Kidney epithelial cell (primary cell): ENCODE data around the gene PCDHGA11. TPM values are rescaled to one million over a fixed set of nuclear protein-coding genes. Genes with fewer than 3 reads are reported as not detected.
A peak's percentile ranks its signal among the peaks of the same experiment; 100 is the strongest.
"Not testable (repeated sequence)": the region's sequence is repeated elsewhere in the genome, so short reads cannot be mapped to it uniquely, and the experiment has no call there.

ENCODE experiments used
- DNase-seq: peaks from one replicate; pipeline ENCODE4 v3.0.0-alpha.2; 2010; ENCODE audit warnings: low read depth
- H3K27me3 ChIP-seq: 2 replicates; pipeline ENCODE4 v1.6.0; 2011; ENCODE audit warnings: low read length; ENCODE audit not compliant: control insufficient read depth, insufficient read depth
- H3K36me3 ChIP-seq: 2 replicates; pipeline ENCODE4 v1.5.1; 2011; ENCODE audit warnings: low read length; ENCODE audit not compliant: control insufficient read depth, insufficient read depth
- H3K4me3 ChIP-seq: 2 replicates; pipeline ENCODE4 v1.5.1; 2011; ENCODE audit warnings: low read depth, mild to moderate bottlenecking, control low read depth, low read length
- total RNA-seq: library from RNA; depleted of rRNA; stranded (reverse); fragments of >200 nt; gene quantifications from 2 replicates; pipeline ENCODE4 v1.2.3, GENCODE V29; 2015
- TF ChIP-seq, protein P1 (sequence below): IDR thresholded peaks from 2 replicates; pipeline ENCODE4 v1.5.1; 2011; ENCODE audit warnings: mild to moderate bottlenecking, moderate library complexity, low read length, control low read depth, inconsistent platforms; ENCODE audit not compliant: insufficient read depth, poor library complexity, severe bottlenecking

Gene PCDHGA11
- total RNA-seq, 1 donor from 2014 or later = 7.4 TPM

DNA sequence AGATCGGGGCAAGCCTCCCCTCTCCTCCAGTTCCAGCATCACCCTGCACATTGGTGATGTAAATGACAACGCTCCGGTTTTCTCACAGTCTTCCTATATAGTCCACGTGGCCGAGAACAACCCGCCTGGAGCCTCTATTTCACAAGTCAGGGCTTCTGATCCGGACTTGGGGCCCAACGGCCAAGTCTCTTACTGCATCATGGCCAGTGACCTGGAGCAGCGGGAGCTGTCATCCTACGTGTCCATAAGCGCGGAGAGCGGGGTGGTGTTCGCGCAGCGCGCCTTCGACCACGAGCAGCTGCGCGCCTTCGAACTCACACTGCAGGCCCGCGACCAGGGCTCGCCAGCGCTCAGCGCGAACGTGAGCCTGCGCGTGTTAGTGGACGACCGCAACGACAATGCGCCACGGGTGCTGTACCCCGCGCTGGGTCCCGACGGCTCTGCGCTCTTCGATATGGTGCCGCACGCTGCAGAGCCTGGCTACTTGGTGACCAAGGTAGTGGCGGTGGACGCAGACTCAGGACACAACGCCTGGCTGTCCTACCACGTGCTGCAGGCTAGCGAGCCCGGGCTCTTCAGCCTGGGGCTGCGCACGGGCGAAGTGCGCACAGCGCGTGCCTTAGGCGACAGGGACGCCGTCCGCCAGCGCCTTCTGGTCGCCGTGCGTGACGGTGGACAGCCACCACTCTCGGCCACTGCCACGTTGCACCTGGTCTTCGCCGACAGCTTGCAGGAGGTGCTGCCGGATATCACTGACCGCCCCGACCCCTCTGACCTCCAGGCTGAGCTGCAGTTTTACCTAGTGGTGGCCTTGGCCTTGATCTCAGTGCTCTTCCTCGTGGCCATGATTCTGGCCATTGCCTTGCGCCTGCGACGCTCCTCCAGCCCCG is 31.5 kb upstream of the PCDHGA11 start:
- DNase-seq = no peak
- TF ChIP-seq, protein P1, sequence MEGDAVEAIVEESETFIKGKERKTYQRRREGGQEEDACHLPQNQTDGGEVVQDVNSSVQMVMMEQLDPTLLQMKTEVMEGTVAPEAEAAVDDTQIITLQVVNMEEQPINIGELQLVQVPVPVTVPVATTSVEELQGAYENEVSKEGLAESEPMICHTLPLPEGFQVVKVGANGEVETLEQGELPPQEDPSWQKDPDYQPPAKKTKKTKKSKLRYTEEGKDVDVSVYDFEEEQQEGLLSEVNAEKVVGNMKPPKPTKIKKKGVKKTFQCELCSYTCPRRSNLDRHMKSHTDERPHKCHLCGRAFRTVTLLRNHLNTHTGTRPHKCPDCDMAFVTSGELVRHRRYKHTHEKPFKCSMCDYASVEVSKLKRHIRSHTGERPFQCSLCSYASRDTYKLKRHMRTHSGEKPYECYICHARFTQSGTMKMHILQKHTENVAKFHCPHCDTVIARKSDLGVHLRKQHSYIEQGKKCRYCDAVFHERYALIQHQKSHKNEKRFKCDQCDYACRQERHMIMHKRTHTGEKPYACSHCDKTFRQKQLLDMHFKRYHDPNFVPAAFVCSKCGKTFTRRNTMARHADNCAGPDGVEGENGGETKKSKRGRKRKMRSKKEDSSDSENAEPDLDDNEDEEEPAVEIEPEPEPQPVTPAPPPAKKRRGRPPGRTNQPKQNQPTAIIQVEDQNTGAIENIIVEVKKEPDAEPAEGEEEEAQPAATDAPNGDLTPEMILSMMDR = no peak
- Histone ChIP-seq H3K36me3 (no peaks in the 10 kb centered on the region), H3K4me3 (no peak overlapping the region), H3K27me3 (peaks cover 15% of the 10 kb centered on the region)

DNA sequence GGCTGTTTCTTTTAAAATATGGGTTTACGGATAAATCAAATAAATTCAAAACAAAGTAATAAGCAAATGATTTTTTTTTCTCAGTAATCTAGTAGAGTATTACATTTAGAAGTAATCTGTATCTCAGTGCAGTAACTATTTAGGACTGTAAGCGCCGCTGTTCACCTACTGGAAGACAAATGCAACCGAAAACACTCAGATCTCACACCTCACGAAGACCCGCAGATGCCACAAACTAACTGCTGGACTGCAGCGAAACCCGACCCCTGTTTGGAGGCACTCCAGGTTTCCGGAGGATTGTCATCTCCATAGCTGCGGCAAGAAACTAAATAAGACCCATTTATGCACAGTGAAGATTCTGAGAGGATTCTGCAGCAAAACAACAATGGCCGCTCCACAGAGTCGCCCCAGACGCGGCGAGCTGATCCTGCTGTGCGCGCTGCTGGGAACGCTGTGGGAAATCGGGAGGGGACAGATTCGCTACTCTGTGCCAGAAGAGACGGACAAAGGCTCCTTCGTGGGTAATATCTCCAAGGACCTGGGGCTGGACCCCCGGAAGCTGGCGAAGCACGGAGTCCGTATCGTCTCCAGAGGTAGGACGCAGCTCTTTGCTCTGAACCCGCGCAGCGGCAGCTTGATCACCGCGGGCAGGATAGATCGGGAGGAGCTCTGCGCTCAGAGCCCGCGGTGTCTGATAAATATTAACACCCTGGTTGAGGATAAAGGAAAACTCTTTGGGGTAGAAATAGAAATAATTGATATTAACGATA is 28.2 kb upstream of the PCDHGA11 start, which contains the start of gene PCDHGA8:
Gene PCDHGA8, plus strand, starts transcription at position 205 of the 770 bp plus-strand sequence. Its CDS starts 181 bp downstream, at position 386.
- TF ChIP-seq, protein P1 = no peak
- Histone ChIP-seq H3K27me3 (peaks cover 14% of the 10 kb centered on the region), H3K36me3 (no peaks in the 10 kb centered on the region), H3K4me3 (no peak within 1 kb of the TSS)
- no peak for DNase-seq

GRCh38 chr5:141393267-141393666 is 27.6 kb upstream of the PCDHGA11 start:
- Histone ChIP-seq H3K27me3 (peaks cover 14% of the 10 kb centered on the region), H3K36me3 (no peaks in the 10 kb centered on the region), H3K4me3 (no peak overlapping the region)
- DNase-seq = no peak
- TF ChIP-seq, protein P1 = no peak

DNA sequence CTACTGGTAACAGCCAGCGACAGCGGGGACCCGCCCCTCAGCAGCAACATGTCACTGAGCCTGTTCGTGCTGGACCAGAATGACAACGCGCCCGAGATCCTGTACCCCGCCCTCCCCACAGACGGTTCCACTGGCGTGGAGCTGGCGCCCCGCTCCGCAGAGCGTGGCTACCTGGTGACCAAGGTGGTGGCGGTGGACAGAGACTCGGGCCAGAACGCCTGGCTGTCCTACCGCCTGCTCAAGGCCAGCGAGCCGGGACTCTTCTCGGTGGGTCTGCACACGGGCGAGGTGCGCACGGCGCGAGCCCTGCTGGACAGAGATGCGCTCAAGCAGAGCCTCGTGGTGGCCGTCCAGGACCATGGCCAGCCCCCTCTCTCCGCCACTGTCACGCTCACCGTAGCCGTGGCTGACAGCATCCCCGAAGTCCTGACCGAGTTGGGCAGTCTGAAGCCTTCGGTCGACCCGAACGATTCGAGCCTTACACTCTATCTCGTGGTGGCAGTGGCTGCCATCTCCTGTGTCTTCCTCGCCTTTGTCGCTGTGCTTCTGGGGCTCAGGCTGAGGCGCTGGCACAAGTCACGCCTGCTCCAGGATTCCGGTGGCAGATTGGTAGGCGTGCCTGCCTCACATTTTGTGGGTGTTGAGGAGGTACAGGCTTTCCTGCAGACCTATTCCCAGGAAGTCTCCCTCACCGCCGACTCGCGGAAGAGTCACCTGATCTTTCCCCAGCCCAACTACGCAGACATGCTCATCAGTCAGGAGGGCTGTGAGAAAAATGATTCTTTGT is 26.3 kb upstream of the PCDHGA11 start:
- not testable (repeated sequence) for H3K4me3 ChIP-seq, H3K36me3 ChIP-seq, DNase-seq
- peaks cover 12% of the 10 kb centered on the region for H3K27me3 ChIP-seq

GRCh38 chr5:141397756-141398551 is 22.9 kb upstream of the PCDHGA11 start, which contains the start of gene PCDHGB5:
Gene PCDHGB5, plus strand, starts transcription at chr5:141397947. Its CDS starts 181 bp downstream, at chr5:141398128.
- not testable (repeated sequence) for DNase-seq, H3K36me3 ChIP-seq
- TF ChIP-seq, protein P1 = peak; percentile 58
- Histone ChIP-seq H3K4me3 (peak within 1 kb of the TSS; percentile 30), H3K27me3 (peaks cover 17% of the 10 kb centered on the region)
